ENCODE results near the gene ZNF428.

DNA sequence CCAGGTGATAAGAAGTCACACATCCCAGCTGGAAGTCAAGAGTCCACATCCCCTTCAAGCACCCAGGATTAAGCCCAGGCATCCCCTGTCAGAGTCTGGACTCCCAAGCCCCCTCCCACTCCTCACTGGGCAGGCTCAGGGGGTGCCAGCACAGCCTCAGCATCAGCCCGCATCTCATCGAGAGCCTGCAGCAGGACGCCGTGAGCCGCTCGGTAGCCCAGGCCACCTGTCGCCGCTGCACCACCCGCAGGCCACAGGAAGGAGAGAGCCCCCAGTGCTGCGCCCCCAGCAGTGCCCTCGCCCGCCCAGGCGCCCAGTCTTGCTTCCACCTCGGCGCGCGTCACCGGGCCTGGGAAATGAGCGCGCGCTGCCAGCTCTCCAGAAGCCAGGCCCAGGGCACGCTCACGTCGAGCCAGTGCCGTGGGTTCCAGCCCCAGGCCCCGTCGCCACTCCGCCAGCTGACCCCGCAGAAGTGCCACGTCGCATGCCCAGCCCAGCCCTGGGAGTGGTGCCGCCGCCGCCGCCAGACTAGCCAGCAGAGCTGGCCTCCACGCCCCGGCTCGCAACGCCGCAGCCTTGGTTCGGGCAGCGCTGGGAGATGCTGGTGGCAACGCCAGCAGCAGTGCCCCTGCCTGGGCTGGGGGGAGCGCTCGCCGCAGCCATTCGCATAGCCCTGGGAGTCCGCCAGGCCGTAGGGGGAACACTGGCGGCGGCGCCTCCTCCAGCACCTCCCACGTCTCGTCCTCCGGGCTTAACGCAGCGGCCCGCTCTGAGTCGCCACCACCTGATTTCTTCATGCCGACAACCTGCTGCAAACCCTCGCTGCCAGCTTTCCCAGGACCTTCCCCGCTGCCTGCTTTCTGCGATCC lies 27.3 kb downstream of the ZNF428 start:
- TF ChIP-seq CTCF (IDR thresholded peaks at IDR 0.05) (no peak), POLR2A (IDR thresholded peaks at IDR 0.05) (no peak)

Data from thyroid gland (tissue), 4 donors.